ENCODE data around the gene TP53I11. TPM values are rescaled to one million over a fixed set of nuclear protein-coding genes. Genes with fewer than 3 reads are reported as not detected.

The TP53I11 gene
- total RNA-seq, 4 donors from 2014 or later = 42.4 to 128 (median 47.2) TPM

- no peak overlapping the region for H3K4me3 ChIP-seq (ENCODE audit: low read depth, poor library complexity, severe bottlenecking)
- 83 to 92% methylated on average over 2 of the region's 2 CpGs for WGBS, 2 donors
- intact Hi-C loops (cut with DNase I; ENCODE audit: low total_unique reads) = no loop called here
- no peak for DNase-seq (ENCODE audit: low spot score in 2 of 2)
- TF ChIP-seq CTCF (IDR thresholded peaks at IDR 0.05) (no peak), POLR2A (IDR thresholded peaks at IDR 0.05) (no peak)
Measured at GRCh38 chr11:44934110-44934509, 16.6 kb downstream of the TP53I11 start.

DNA sequence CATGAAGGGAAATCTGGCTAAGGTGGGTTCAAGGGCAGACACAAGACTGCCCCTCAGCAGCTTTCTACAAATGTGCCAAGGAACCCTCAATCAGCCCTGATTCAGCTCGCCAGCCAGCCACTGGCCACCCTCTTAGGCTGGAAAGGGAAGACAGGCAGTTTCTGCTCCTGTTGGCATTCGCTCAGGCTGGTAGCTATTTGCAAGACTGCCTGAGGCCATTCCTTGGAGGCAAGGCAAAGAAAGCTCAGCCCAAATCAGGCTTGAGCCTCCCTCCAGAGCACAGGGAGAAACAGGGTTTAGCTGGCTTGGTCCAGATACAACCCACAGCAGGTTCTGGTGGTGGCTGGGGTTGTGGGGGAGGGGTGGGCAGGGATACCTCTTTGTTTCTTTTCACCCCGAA, 19.2 kb downstream of the TP53I11 start:
- WGBS, 2 donors = 71 to 79% methylated on average over 3 of the region's 3 CpGs

GRCh38 chr11:44930588-44931302, 19.9 kb downstream of the TP53I11 start:
- intact Hi-C loops (cut with DNase I; ENCODE audit: low total_unique reads) = no loop called here
- DNase-seq (ENCODE audit: low spot score in 2 of 2) = no peak
- H3K4me3 ChIP-seq (ENCODE audit: low read depth, poor library complexity, severe bottlenecking) = no peak overlapping the region
- 70 to 81% methylated on average over 13 of the region's 13 CpGs for WGBS, 2 donors
- no peak for TF ChIP-seq POLR2A (IDR thresholded peaks at IDR 0.05)
- TF ChIP-seq CTCF (IDR thresholded peaks at IDR 0.05) = no peak

More for the DNA sequence above, 19.2 kb downstream of the TP53I11 start:
- TF ChIP-seq CTCF (IDR thresholded peaks at IDR 0.05) (no peak), POLR2A (IDR thresholded peaks at IDR 0.05) (no peak)
- intact Hi-C loops (cut with DNase I; ENCODE audit: low total_unique reads) = no loop called here
- H3K4me3 ChIP-seq (ENCODE audit: low read depth, poor library complexity, severe bottlenecking) = no peak overlapping the region
- DNase-seq (ENCODE audit: low spot score in 2 of 2) = no peak

DNA sequence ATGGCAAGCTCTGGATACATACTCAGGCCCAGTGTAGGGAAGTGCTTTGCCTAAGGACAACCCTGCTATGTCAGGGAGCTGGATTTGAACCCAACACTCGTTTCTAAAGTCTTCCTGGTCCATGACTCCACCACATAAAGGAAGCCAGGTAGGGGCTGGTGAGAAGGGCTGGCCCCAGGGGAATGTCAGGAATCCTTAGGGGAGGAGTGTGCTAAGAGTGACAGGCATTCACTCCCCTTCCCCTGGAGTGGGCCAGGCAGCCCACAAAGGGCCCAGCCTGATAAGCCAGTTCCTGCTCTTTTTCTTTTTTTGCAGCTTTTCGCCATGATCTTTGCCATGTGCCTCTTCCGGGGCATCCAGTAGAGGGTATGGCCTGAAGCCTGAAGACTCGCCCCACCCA, 21.9 kb downstream of the TP53I11 start:
- intact Hi-C loops (cut with DNase I; ENCODE audit: low total_unique reads) = no loop called here
- no peak for DNase-seq (ENCODE audit: low spot score in 2 of 2)
- TF ChIP-seq CTCF (IDR thresholded peaks at IDR 0.05) (no peak), POLR2A (IDR thresholded peaks at IDR 0.05) (no peak)
- H3K4me3 ChIP-seq (ENCODE audit: low read depth, poor library complexity, severe bottlenecking) = no peak overlapping the region
- 62 to 70% methylated on average over 4 of the region's 4 CpGs for WGBS, 2 donors

GRCh38 chr11:44928144-44928543, 22.5 kb downstream of the TP53I11 start:
- H3K4me3 ChIP-seq (ENCODE audit: low read depth, poor library complexity, severe bottlenecking) = no peak overlapping the region
- intact Hi-C loops (cut with DNase I; ENCODE audit: low total_unique reads) = no loop called here
- 90 to 92% methylated on average over 4 of the region's 4 CpGs for WGBS, 2 donors
- TF ChIP-seq POLR2A (IDR thresholded peaks at IDR 0.05) (no peak), CTCF (IDR thresholded peaks at IDR 0.05) (no peak)
- no peak for DNase-seq (ENCODE audit: low spot score in 2 of 2)

GRCh38 chr11:44927174-44927661, 23.5 kb downstream of the TP53I11 start:
- no peak overlapping the region for H3K4me3 ChIP-seq (ENCODE audit: low read depth, poor library complexity, severe bottlenecking)
- 26 to 28% methylated on average over 16 of the region's 16 CpGs for WGBS, 2 donors
- peak; percentile 46 to 91 for DNase-seq (ENCODE audit: low spot score in 2 of 2)
- intact Hi-C loops (cut with DNase I; ENCODE audit: low total_unique reads) = no loop called here
- TF ChIP-seq POLR2A (IDR thresholded peaks at IDR 0.05) = no peak
- TF ChIP-seq CTCF (IDR thresholded peaks at IDR 0.05) = peak in 1 of 3 donors; percentile 73

Measured in lower leg skin (tissue), 4 donors.